GM19043 (cell line): ENCODE measurements around the gene CSTF3.
"Not testable (repeated sequence)": the region's sequence is repeated elsewhere in the genome, so short reads cannot be mapped to it uniquely, and the experiment has no call there.

ENCODE experiments used
- ATAC-seq: cut with Tn5 transposase; IDR thresholded peaks from one replicate; pipeline ENCODE4 v1.9.1; 2021; ENCODE audit warnings: low read depth; ENCODE audit not compliant: unreplicated experiment

Gene CSTF3

GRCh38 chr11:33094157-33094556, 67.1 kb downstream of the CSTF3 start:
- ATAC-seq = no peak

- ATAC-seq = no peak
These were observed 71.5 kb downstream of the CSTF3 start for GRCh38 chr11:33089776-33090175.

- no peak for ATAC-seq
These were observed 75.3 kb downstream of the CSTF3 start for GRCh38 chr11:33086017-33086416.

GRCh38 chr11:33083918-33084317, 77.4 kb downstream of the CSTF3 start:
- no peak for ATAC-seq

- no peak for ATAC-seq
These were observed 88.8 kb downstream of the CSTF3 start for GRCh38 chr11:33072465-33072864.

- ATAC-seq = no peak
These were observed 92.5 kb downstream of the CSTF3 start for GRCh38 chr11:33068611-33069340.

GRCh38 chr11:33067294-33067693, 94.0 kb downstream of the CSTF3 start:
- ATAC-seq = no peak

GRCh38 chr11:33065445-33066178, 95.7 kb downstream of the CSTF3 start:
- ATAC-seq = peak; percentile 49

GRCh38 chr11:33064866-33065265, 96.4 kb downstream of the CSTF3 start:
- no peak for ATAC-seq

- no peak for ATAC-seq
These were observed 97.1 kb downstream of the CSTF3 start for GRCh38 chr11:33064033-33064825.

GRCh38 chr11:33063326-33063881, 97.9 kb downstream of the CSTF3 start:
- peak; percentile 40 for ATAC-seq

- ATAC-seq = no peak
These were observed 99.1 kb downstream of the CSTF3 start for GRCh38 chr11:33062137-33062536.

- ATAC-seq = no peak
These were observed 101.0 kb downstream of the CSTF3 start for GRCh38 chr11:33060271-33060670.

- ATAC-seq = no peak
These were observed 101.8 kb downstream of the CSTF3 start for GRCh38 chr11:33059331-33060007.

GRCh38 chr11:33057284-33057683, 104.0 kb downstream of the CSTF3 start:
- ATAC-seq = no peak

- ATAC-seq = no peak
These were observed 105.9 kb downstream of the CSTF3 start for GRCh38 chr11:33055375-33055774.

GRCh38 chr11:33052231-33052630, 109.0 kb downstream of the CSTF3 start:
- ATAC-seq = no peak

GRCh38 chr11:33049565-33050408, 111.5 kb downstream of the CSTF3 start:
- ATAC-seq = not testable (repeated sequence)

- not testable (repeated sequence) for ATAC-seq
These were observed 112.6 kb downstream of the CSTF3 start for GRCh38 chr11:33048701-33049100.
